ENCODE data around the gene RAVER2.

- TF ChIP-seq POLR2AphosphoS5 (IDR thresholded peaks at IDR 0.05; ENCODE audit: low read depth, low read length) (no peak), POLR2A (IDR thresholded peaks at IDR 0.05; ENCODE audit: low read depth, low read length) (no peak), TAF1 (IDR thresholded peaks at IDR 0.05; ENCODE audit: low read depth, low read length) (no peak)
Measured at GRCh38 chr1:64854674-64855073, 109.8 kb downstream of the RAVER2 start.

All from GM12891 (cell line).